GM10266 (cell line): ENCODE data around the gene YWHAG.

Source experiments
- DNase-seq: peaks from one replicate; pipeline ENCODE4 v3.0.0; 2012; ENCODE audit errors: extremely low spot score
- TF ChIP-seq, protein P1 (sequence below): IDR thresholded peaks from 2 replicates; pipeline ENCODE4 v1.5.1; 2012; ENCODE audit warnings: mild to moderate bottlenecking, low read depth; ENCODE audit not compliant: control insufficient read depth, insufficient read depth; ENCODE audit errors: missing control alignments

YWHAG gene

GRCh38 chr7:76346097-76346496 lies 12.7 kb downstream of the YWHAG start:
- DNase-seq: no peak
- TF ChIP-seq, protein P1, sequence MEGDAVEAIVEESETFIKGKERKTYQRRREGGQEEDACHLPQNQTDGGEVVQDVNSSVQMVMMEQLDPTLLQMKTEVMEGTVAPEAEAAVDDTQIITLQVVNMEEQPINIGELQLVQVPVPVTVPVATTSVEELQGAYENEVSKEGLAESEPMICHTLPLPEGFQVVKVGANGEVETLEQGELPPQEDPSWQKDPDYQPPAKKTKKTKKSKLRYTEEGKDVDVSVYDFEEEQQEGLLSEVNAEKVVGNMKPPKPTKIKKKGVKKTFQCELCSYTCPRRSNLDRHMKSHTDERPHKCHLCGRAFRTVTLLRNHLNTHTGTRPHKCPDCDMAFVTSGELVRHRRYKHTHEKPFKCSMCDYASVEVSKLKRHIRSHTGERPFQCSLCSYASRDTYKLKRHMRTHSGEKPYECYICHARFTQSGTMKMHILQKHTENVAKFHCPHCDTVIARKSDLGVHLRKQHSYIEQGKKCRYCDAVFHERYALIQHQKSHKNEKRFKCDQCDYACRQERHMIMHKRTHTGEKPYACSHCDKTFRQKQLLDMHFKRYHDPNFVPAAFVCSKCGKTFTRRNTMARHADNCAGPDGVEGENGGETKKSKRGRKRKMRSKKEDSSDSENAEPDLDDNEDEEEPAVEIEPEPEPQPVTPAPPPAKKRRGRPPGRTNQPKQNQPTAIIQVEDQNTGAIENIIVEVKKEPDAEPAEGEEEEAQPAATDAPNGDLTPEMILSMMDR: no peak

DNA sequence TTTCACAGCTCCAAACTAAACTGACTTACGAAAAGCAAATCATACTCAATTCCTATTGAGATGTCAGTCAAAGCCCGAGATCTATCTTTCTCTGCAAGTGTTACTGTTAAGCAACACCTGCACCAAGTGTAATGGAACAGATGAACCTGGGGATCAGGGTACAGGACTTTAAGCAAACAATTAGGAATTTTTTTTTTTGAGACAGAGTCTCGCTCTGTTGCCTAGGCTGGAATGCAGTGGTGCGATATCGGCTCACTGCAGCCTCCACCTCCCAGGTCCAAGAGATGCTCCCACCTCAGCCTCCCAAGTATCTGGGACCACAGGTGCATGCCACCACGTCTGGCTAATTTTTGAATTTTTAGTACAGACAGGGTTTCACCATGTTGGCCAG lies 14.9 kb downstream of the YWHAG start:
- TF ChIP-seq, protein P1: no peak
- DNase-seq: no peak

- DNase-seq: no peak
- TF ChIP-seq, protein P1: no peak
These were observed 15.4 kb downstream of the YWHAG start for GRCh38 chr7:76343294-76343930.

- no peak for DNase-seq
- TF ChIP-seq, protein P1: no peak
These were observed 16.6 kb downstream of the YWHAG start for GRCh38 chr7:76342222-76342621.

DNA sequence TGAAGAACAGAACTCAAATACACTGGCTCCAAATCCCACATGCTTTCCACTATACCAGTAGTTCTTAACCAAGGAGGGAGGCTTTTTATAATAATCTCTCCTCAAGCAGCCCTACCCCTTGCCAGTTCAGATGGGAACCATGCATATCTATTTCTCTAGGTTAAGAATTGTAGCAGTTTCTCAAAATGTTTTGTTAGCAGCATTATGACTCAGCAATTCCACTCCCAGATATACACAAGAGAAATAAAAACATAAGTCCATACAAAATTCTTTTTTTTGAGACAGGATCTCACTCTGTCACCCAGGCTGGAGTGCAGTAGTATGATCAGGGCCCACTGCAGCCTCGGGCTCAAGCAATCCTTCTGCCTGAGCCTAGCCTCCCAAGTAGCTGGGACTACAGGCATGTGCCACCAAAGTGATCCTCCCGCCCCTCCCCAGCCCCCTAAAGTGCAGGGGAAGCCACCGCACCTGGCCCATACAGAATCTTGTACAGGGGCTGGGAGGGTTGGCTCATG lies 18.1 kb downstream of the YWHAG start:
- TF ChIP-seq, protein P1: no peak
- DNase-seq: no peak

GRCh38 chr7:76338298-76339084 lies 20.3 kb downstream of the YWHAG start:
- DNase-seq: no peak
- TF ChIP-seq, protein P1: no peak

- TF ChIP-seq, protein P1: no peak
- no peak for DNase-seq
These were observed 21.6 kb downstream of the YWHAG start for GRCh38 chr7:76337147-76337546.
